Right lobe of liver (tissue), 6 donors: ENCODE measurements around the gene FAM20B. TPM values are rescaled to one million over a fixed set of nuclear protein-coding genes. Genes with fewer than 3 reads are reported as not detected.

ENCODE experiments used
- ATAC-seq, 4 donors: fragments of 200-7000 bp; cut with Tn5 transposase; one replicate each; pipeline ENCODE4 v1.9.1; 2020; ENCODE audit warnings: mild to moderate bottlenecking in 4 of 4, moderate library complexity in 4 of 4
- DNase-seq, 3 donors: peaks; one replicate each; pipeline ENCODE4 v3.0.0-alpha.2; 2020
- H3K27ac ChIP-seq, 3 donors: fragments of 200-600 bp; one replicate each; pipeline ENCODE4 v1.8.0; 2022
- H3K27me3 ChIP-seq, 2 donors: fragments of 200-600 bp; one replicate each; pipeline ENCODE4 v1.8.0; 2022
- H3K36me3 ChIP-seq, 4 donors: fragments of 200-600 bp; sonication (generic) in 1 of 4; one replicate each; pipeline versions ENCODE4 v1.5.1 to v1.8.0; 2017 to 2022; ENCODE audit warnings: control low read depth in 1 of 4
- H3K4me1 ChIP-seq, 4 donors: fragments of 200-600 bp; sonication (generic) in 1 of 4; one replicate each; pipeline versions ENCODE4 v1.5.1 to v1.8.0; 2017 to 2022; ENCODE audit warnings: control low read depth in 1 of 4
- H3K4me3 ChIP-seq, 3 donors: fragments of 200-600 bp; one replicate each; pipeline ENCODE4 v1.8.0; 2022
- H3K9me3 ChIP-seq, 4 donors: fragments of 200-600 bp; sonication (generic) in 1 of 4; one replicate each; pipeline versions ENCODE4 v1.5.1 to v1.8.0; 2017 to 2022; ENCODE audit warnings: control low read depth in 1 of 4
- POLR2A ChIP-seq: fragments of 450-650 bp; IDR thresholded peaks from one replicate; pipeline ENCODE4 v1.6.1; 2017; ENCODE audit warnings: antibody characterized with exemption, mild to moderate bottlenecking
- WGBS: methylation state at CpG from one replicate; pipeline ENCODE4 v1.1.6; 2018; ENCODE audit warnings: low coverage, low lambda C conversion rate; ENCODE audit not compliant: insufficient coverage; ENCODE audit errors: missing lambda C conversion rate; 5-methylcytosine and 5-hydroxymethylcytosine counted together
- intact Hi-C, 2 donors: fragments of 100-400 bp; cut with DNase I; formaldehyde crosslinking; loops; one replicate each; pipeline versions ENCODE4 v1.11.2 to v1.14.1; 2022
- total RNA-seq, 6 experiments: library from RNA; depleted of rRNA in 2 of 6; stranded (reverse); fragments of >200 nt in 2 of 6; fragmentation: NEBNext Ultra II Directional in 3 of 6; extraction: Animal tissue kit (Norgen Biotek cat#: 25700) in 3 of 6; gene quantifications; one replicate each; pipeline versions ENCODE4 v1.1.0 to v1.2.4, GENCODE V29; 2016 to 2023
- TF ChIP-seq, protein P1 (sequence below), 4 donors: fragments of 200-600 bp in 3 of 4; fragments of 450-650 bp in 1 of 4; IDR thresholded peaks; one replicate each; pipeline versions ENCODE4 v1.5.1 to v1.8.0; 2016 to 2022; ENCODE audit warnings: antibody characterized with exemption in 4 of 4, mild to moderate bottlenecking in 2 of 4
- donor health status: DM: no; HTN: yes; CAD: no.
- donor health status: DM: no; HTN: no; CAD: no.
- donor health status: DM: no; HTN: no; CAD: no.
- donor health status: DM: no; HTN: yes; CAD: no.
- donor health status: DM: no; HTN: yes; CAD: no.

Gene FAM20B
- total RNA-seq, 6 experiments from 2014 or later = 14.7 to 19.6 (median 17.1) TPM

DNA sequence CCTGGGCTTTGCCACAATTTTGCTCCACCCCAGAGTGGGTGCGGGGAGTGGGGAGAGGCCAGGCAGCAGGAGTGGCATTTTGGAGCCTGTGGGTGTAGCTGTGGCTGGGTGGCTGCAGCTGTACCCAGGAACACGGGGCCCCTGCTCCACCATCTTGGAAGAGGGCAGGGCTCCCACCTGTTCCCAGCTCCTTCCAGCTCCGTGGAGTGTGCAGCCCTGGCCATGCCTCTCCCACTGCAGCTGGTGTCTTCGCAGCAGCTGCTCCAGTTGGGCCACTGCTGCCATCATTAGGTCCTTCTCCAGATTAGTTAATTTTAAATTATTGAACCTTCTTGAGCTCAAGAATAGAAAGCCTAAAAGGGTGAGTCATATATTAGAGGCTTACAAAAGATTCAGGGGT, 17.6 kb downstream of the FAM20B start:
- intact Hi-C loops = no loop called here
- TF ChIP-seq POLR2A = no peak
- TF ChIP-seq, protein P1, sequence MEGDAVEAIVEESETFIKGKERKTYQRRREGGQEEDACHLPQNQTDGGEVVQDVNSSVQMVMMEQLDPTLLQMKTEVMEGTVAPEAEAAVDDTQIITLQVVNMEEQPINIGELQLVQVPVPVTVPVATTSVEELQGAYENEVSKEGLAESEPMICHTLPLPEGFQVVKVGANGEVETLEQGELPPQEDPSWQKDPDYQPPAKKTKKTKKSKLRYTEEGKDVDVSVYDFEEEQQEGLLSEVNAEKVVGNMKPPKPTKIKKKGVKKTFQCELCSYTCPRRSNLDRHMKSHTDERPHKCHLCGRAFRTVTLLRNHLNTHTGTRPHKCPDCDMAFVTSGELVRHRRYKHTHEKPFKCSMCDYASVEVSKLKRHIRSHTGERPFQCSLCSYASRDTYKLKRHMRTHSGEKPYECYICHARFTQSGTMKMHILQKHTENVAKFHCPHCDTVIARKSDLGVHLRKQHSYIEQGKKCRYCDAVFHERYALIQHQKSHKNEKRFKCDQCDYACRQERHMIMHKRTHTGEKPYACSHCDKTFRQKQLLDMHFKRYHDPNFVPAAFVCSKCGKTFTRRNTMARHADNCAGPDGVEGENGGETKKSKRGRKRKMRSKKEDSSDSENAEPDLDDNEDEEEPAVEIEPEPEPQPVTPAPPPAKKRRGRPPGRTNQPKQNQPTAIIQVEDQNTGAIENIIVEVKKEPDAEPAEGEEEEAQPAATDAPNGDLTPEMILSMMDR (IDR thresholded peaks at IDR 0.05) = no peak
- DNase-seq = no peak
- no peaks in the 10 kb centered on the region for H3K27me3 ChIP-seq
- no peak overlapping the region for H3K4me3 ChIP-seq
- H3K4me1 ChIP-seq = no peaks in the 10 kb centered on the region
- H3K9me3 ChIP-seq = no peaks in the 10 kb centered on the region
- H3K27ac ChIP-seq = no peak overlapping the region
- H3K36me3 ChIP-seq = peaks cover 0 to 2% (median 0%) of the 10 kb centered on the region in 4 donors
- 86% methylated on average over 2 of the region's 4 CpGs for WGBS
- peak in 1 of 4 donors; percentile 12 for ATAC-seq

DNA sequence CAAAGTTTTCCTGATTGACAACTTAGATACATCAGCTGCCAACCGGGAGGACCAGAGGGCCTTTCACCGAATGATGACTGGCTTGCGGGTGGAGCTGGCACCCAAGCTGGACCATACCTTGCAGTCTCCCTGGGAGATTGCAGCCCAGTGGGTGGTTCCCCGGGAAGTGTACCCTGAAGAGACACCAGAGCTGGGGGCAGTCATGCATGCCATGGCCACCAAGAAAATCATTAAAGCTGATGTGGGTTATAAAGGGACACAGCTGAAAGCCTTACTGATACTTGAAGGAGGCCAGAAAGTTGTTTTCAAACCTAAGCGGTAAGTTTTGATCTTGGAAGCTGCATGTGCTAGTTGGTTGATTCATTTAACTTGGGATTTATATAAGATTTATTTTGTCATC, 18.2 kb downstream of the FAM20B start:
- H3K4me3 ChIP-seq = no peak overlapping the region
- intact Hi-C loops = no loop called here
- DNase-seq (no peak), ATAC-seq (no peak)
- TF ChIP-seq POLR2A = no peak
- TF ChIP-seq, protein P1 (IDR thresholded peaks at IDR 0.05) = no peak
- whole genome bisulfite sequencing = 100% methylated on average over 4 of the region's 5 CpGs
- H3K27ac ChIP-seq = no peak overlapping the region
- H3K27me3 ChIP-seq = no peaks in the 10 kb centered on the region
- H3K36me3 ChIP-seq = peaks cover 0 to 2% (median 0%) of the 10 kb centered on the region in 4 donors
- H3K9me3 ChIP-seq = no peaks in the 10 kb centered on the region
- H3K4me1 ChIP-seq = no peaks in the 10 kb centered on the region

GRCh38 chr1:179046808-179047635, 21.3 kb downstream of the FAM20B start:
- WGBS = 78% methylated on average over 4 of the region's 14 CpGs
- TF ChIP-seq, protein P1 (IDR thresholded peaks at IDR 0.05) = no peak
- no peak for TF ChIP-seq POLR2A
- Histone ChIP-seq H3K4me3 (no peak overlapping the region), H3K27me3 (no peaks in the 10 kb centered on the region), H3K4me1 (no peaks in the 10 kb centered on the region), H3K36me3 (peaks cover 0 to 2% (median 0%) of the 10 kb centered on the region in 4 donors), H3K9me3 (no peaks in the 10 kb centered on the region), H3K27ac (no peak overlapping the region)
- ATAC-seq = peak in 1 of 4 donors; percentile 28
- no peak for DNase-seq
- intact Hi-C loops = no loop called here

- no peaks in the 10 kb centered on the region for H3K9me3 ChIP-seq
- H3K4me3 ChIP-seq = no peak overlapping the region
- intact Hi-C loops = no loop called here
- no peak for ATAC-seq
- no peak for DNase-seq
- H3K36me3 ChIP-seq = peaks cover 0 to 2% (median 0%) of the 10 kb centered on the region in 4 donors
- H3K27ac ChIP-seq = no peak overlapping the region
- H3K27me3 ChIP-seq = no peaks in the 10 kb centered on the region
- no peaks in the 10 kb centered on the region for H3K4me1 ChIP-seq
- TF ChIP-seq, protein P1 (IDR thresholded peaks at IDR 0.05) = no peak
- no peak for TF ChIP-seq POLR2A
These were observed 21.9 kb downstream of the FAM20B start for GRCh38 chr1:179047636-179047997.
